ENCODE results near the gene UPK3A. TPM values are rescaled to one million over a fixed set of nuclear protein-coding genes. Genes with fewer than 3 reads are reported as not detected.

UPK3A gene
- total and polyA plus RNA-seq, 2 of the 13 experiments (the other 11 are each of a cell fraction or from before 2014, with no cell fraction given): 10.5 to 13.8 TPM

- Histone ChIP-seq H2AFZ (ENCODE audit: low read length) (no peak overlapping the region), H3K79me2 (ENCODE audit: insufficient read depth, low read length) (peaks cover 16% of the 10 kb centered on the region), H3K36me3 (replicated peaks in 1 of 2; ENCODE audit: control insufficient read depth in 1 of 2, insufficient read depth in 2 of 2, low read length in 2 of 2) (no peaks in the 10 kb centered on the region), H3K9ac (ENCODE audit: insufficient read depth, low read depth, low read length) (peak overlapping the region; percentile 83), H3K27me3 (ENCODE audit: control insufficient read depth in 1 of 2, insufficient read depth in 2 of 2, low read length in 2 of 2) (no peaks in the 10 kb centered on the region), H3K27ac (ENCODE audit: extremely low read length, insufficient read depth, low read length) (peak overlapping the region; percentile 72), H3K4me2 (ENCODE audit: low read depth, low read length) (peak overlapping the region; percentile 99), H3K9me3 (ENCODE audit: low read length) (no peaks in the 10 kb centered on the region), H4K20me1 (ENCODE audit: insufficient read depth, low read length) (no peaks in the 10 kb centered on the region), H3K4me1 (ENCODE audit: insufficient read depth, low read length) (peaks cover 49% of the 10 kb centered on the region), H3K4me3 (replicated peaks in 1 of 3; ENCODE audit: insufficient read depth in 1 of 3, low read depth in 2 of 3, low read length in 3 of 3) (peak overlapping the region; percentile 81 to 90 (median 85))
- DNase-seq (ENCODE audit: low spot score) (no peak), ATAC-seq (peak; percentile 38), FAIRE-seq (no peak)
- BruUV-seq (replicated peaks): no TSS peak
- WGBS (ENCODE audit: low lambda C conversion rate): under 1% methylated on average over 23 of the region's 60 CpGs
- CTCF ChIA-PET (ENCODE audit: low intra/inter-chr PET ratio, low total read pairs): interaction anchor here (1.1 to 2.5 kb wide), 5 partner anchors 17 to 285 kb away, joined by 3 to 22 read pairs (median 6); no protein-coding TSS in a partner anchor
- intact Hi-C loops (cut with micrococcal nuclease; ENCODE audit: unreplicated experiment) (loop anchor here (1.0 to 10.0 kb wide), 4 partner anchors 42 to 286 kb away; no protein-coding TSS in a partner anchor), in situ Hi-C loops (cut with HindIII; ENCODE audit: extremely low pct_ligation_motif_present, low pct_unique_long_range_greater_than_20kb) (loop anchor here (5.0 kb wide), 2 partner anchors 163 to 283 kb away; no protein-coding TSS in a partner anchor)
- POLR2A ChIA-PET: interaction anchor here (0.9 to 1.4 kb wide), 4 partner anchors 11 to 48 kb away, joined by 3 to 5 read pairs (median 4); no protein-coding TSS in a partner anchor
- TF ChIP-seq PATZ1 (CRISPR knock-in tag; IDR thresholded peaks at IDR 0.05) (peak; percentile 90), RFX3 (CRISPR knock-in tag; IDR thresholded peaks at IDR 0.05) (no peak), TRIM22 (IDR thresholded peaks at IDR 0.05) (no peak), HINFP (CRISPR knock-in tag; IDR thresholded peaks at IDR 0.05; ENCODE audit: low read depth) (no peak), GTF3A (CRISPR knock-in tag; conservative IDR thresholded peaks at IDR 0.05) (no peak), TEAD3 (CRISPR knock-in tag; optimal IDR thresholded peaks at IDR 0.05; ENCODE audit: borderline replicate concordance) (peak; percentile 5), PPARG (CRISPR knock-in tag; conservative IDR thresholded peaks at IDR 0.05) (peak; percentile 47; the same call in 1 of the 2 replicates), ZNF652 (CRISPR knock-in tag; IDR thresholded peaks at IDR 0.05; ENCODE audit: borderline replicate concordance, low read depth) (peak; percentile 44; the same call in 1 of the 2 replicates), ZBTB38 (CRISPR knock-in tag; IDR thresholded peaks at IDR 0.05) (peak; percentile 37; the same call in 1 of the 2 replicates), AGO2 (optimal IDR thresholded peaks at IDR 0.05; ENCODE audit: low read depth, low read length) (peak; percentile 62), ZFX (CRISPR knock-in tag; IDR thresholded peaks at IDR 0.05; ENCODE audit: low read depth) (peak; percentile 39; the same call in 1 of the 2 replicates), PAWR (CRISPR knock-in tag; IDR thresholded peaks at IDR 0.05; ENCODE audit: borderline replicate concordance) (no peak)
- TF ChIP-seq, protein P1, sequence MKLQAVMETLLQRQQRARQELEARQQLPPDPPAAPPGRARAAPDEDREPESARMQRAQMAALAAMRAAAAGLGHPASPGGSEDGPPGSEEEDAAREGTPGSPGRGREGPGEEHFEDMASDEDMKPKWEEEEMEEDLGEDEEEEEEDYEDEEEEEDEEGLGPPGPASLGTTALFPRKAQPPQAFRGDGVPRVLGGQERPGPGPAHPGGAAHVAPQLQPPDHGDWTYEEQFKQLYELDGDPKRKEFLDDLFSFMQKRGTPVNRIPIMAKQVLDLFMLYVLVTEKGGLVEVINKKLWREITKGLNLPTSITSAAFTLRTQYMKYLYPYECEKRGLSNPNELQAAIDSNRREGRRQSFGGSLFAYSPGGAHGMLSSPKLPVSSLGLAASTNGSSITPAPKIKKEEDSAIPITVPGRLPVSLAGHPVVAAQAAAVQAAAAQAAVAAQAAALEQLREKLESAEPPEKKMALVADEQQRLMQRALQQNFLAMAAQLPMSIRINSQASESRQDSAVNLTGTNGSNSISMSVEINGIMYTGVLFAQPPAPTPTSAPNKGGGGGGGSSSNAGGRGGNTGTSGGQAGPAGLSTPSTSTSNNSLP (IDR thresholded peaks at IDR 0.05; ENCODE audit: low read depth, low read length): 0 out of 2 replicates have a peak, but pooled peaks have one; percentile 20
- TF ChIP-seq, protein P2, sequence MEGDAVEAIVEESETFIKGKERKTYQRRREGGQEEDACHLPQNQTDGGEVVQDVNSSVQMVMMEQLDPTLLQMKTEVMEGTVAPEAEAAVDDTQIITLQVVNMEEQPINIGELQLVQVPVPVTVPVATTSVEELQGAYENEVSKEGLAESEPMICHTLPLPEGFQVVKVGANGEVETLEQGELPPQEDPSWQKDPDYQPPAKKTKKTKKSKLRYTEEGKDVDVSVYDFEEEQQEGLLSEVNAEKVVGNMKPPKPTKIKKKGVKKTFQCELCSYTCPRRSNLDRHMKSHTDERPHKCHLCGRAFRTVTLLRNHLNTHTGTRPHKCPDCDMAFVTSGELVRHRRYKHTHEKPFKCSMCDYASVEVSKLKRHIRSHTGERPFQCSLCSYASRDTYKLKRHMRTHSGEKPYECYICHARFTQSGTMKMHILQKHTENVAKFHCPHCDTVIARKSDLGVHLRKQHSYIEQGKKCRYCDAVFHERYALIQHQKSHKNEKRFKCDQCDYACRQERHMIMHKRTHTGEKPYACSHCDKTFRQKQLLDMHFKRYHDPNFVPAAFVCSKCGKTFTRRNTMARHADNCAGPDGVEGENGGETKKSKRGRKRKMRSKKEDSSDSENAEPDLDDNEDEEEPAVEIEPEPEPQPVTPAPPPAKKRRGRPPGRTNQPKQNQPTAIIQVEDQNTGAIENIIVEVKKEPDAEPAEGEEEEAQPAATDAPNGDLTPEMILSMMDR (CRISPR knock-in tag; IDR thresholded peaks at IDR 0.05): peak; percentile 84
Observed at GRCh38 chr22:45268958-45269844, 15.5 kb upstream of the UPK3A start.
